ENCODE results near the gene SNCB. TPM values are rescaled to one million over a fixed set of nuclear protein-coding genes. Genes with fewer than 3 reads are reported as not detected.

Gene SNCB
- total RNA-seq, 2 donors from 2014 or later, result not detected

DNA sequence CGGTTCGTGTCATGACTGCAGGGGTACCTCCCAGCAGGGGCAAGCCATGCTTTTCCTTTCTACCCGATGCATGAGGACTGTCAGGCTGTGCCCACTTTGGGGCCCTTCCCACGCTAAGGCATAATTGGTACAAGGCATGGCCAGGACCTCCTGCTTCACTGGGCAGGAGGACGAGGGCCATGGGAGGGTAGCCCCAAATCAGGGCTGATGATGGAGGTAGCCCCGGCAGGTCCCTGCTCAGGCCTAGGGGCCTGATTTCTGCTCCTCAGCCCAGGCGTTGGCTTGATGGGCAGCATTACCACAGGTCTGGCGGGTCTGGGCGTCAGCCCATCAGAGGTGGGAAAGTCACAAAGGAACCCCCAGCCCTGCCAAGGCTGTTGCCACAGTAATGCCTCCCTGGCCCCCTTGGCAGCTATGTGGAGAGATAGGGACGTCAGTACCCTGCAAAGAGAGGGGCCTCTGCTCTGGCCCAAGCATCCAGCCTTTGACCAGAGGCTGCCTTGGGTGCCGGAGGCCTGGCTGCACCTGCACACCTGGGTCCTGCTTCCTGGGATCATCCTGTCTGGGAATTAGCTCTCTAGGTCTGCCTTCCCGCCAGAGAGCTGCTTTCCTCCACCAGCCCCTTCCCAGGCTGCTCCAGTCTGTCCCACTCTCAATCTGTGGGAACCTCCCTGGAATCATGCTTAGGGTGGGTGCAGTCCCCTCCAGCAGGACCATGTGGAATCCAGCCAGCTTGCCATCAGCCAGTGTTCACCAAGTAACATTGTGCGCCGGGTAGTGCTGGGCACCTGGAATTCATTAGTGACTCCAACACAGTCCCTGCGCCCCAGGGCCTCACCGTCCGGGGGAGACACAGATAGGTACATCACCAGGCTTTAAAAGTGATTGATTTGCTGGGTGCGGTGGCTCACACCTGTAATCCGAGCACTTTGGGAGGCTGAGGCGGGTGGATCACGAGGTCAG lies 32.3 kb upstream of the SNCB start:
- intact Hi-C loops (cut with DNase I), result loop anchor here in 1 of 2 donors (10.0 kb wide), 1 partner anchor 292 kb away; no protein-coding TSS in a partner anchor
- DNase-seq (ENCODE audit: low spot score), result peak; percentile 72

DNA sequence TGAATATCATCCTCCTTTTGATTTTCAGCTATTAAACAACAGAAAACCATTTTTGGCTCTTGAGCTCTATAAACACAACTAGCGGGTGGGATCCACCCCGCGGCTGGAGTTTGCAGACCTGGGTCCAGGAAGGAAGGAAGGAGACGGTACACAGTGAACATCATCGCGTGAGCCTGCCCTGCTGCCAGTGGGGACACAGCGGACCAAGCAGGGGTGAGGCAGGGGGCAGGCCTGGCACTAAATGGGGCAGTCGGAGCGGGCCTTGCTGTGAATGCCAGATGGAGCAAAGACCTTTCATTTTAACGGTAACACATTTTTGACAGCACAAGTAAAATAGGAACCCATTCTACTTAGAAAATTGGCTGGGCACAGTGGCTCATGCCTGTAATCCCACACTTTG lies 31.3 kb upstream of the SNCB start:
- DNase-seq (ENCODE audit: low spot score), result peak; percentile 72
- intact Hi-C loops (cut with DNase I), result loop anchor here in 1 of 2 donors (10.0 kb wide), 1 partner anchor 293 kb away; no protein-coding TSS in a partner anchor

DNA sequence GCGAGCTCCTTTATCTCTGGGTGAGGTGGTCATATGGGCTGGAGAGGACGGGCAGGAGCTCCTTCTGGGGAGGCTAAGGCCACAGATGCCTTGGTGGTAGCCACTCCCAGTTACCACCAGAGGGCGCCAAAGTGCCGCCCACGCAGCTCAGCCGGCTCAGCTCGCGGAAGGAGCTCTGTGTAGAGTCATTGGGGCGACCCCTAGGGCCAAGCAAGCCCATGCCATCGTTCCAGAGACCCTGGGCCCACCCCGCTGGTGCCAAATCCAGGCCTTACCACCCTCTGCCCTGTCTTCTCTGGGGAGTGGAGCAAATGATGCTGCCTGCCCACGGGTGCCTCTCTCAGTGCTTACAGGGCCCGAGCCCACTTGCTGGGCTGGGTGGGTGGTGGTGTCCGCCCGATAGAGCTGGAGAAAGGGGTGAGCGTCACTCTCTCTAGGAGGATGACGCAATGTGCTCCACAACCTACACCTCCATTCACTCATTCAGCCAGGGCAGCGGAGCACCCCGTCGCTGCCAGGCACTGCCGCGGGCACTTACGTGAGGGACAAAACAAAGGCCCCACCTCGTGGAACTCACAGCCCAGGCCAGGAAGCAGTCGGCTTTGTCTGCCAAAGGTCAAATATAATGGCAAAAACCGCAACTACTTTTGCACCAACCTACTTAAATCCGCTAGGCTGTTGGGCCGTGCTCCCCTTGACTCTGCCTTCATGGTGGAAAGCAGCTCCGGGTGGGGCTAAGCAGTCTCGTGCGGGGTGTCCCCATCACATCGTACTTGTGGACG lies 30.7 kb upstream of the SNCB start:
- peak; percentile 93 for DNase-seq (ENCODE audit: low spot score)

DNA sequence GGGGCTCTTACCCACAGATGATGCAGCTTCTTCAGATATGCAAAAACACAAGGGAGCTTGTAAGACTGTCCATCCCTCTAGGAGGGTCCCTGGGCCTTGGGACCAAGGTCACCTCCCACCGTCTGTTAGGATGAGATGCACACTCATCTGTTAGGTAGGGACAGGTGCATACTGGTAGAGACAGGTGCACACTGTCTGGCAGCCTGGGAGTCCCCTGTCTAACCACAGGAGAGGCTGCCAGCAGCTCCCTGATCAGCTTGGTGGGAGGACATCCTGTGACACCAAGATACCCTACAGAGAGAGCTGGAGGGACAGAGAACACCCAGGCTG lies 30.2 kb upstream of the SNCB start:
- intact Hi-C loops (cut with DNase I), result loop anchor here in 1 of 2 donors (10.0 kb wide), 1 partner anchor 294 kb away; no protein-coding TSS in a partner anchor
- DNase-seq (ENCODE audit: low spot score), result no peak

More for the DNA sequence above, 30.7 kb upstream of the SNCB start:
- intact Hi-C loops (cut with DNase I), result loop anchor here in 1 of 2 donors (10.0 kb wide), 1 partner anchor 294 kb away; no protein-coding TSS in a partner anchor

DNA sequence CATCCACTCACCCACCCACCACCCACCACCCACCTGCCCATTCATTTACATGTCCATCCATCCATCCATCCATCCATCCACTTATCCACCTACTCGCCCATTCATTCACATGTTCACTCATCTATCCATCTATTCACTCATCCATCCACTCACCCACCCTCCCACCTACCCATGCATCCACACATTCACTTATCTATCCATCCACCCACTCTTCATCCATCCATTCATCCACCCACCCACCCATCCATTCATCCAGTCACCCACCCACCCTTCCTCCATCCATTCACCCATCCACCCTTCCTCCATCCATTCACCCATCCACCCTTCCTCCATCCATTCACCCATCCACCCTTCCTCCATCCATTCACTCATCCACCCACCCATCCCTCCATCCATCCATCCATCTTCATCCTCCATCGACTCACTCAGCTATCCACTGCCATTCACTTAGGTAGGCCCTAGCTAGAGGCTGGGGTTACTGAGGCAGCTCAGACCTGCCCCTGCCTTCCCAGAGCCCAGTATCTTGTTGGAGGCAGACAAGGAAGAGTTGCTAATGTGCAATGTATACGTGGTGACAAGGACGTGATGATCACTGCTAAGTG lies 29.6 kb upstream of the SNCB start:
- no peak for DNase-seq (ENCODE audit: low spot score)

DNA sequence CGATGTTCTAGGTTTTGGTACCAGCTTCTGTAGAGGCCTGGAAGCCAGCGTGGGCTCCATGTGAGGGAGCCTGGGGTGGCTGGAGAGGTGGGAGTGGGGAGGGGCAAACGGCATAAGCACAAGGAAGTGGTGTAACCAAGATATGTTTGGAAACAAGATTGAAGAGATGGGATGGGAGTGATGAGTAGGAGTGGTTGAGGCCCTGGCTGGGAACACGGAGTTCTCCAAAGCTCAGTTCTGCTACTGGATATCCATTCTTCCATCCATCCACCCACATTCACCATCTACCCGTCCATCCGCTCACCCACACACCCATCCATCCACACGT lies 29.1 kb upstream of the SNCB start:
- DNase-seq (ENCODE audit: low spot score), result no peak
- intact Hi-C loops (cut with DNase I), result no loop called here

More for the DNA sequence above, 29.6 kb upstream of the SNCB start:
- intact Hi-C loops (cut with DNase I), result loop anchor here in 1 of 2 donors (10.0 kb wide), 1 partner anchor 295 kb away; no protein-coding TSS in a partner anchor

DNA sequence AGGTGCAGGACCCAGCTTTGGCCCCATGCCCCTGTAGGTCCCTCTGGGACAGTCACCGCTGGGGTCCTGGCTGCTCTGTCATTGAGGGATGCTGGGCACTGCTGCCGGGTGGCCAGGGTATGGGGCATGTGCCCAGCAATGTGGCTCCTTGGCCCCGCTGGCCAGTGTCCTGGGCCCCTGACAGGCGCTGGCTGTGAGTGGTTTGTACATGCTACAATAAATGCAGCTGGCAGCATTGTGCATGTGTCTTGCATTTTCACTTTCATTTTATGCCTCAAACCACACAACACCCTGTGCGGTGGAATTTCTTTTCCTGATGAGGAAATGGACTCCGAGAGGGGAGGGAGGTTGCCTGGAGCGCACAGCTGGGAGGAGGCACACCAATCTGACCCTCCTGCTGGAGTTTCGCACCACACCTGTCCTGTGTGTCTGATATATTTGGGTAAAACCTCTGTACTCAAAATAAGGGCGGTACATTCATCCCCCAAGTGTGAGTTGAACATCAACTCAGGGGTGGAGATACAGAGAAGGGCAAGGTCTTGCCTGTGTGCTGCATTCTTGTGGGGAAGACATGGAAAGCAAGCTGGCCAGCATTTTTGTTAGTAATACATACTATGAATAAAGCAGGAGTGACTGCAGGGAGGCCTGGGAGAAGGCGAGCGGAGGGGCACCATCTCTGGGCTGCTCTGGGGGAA lies 28.6 kb upstream of the SNCB start:
- no peak for DNase-seq (ENCODE audit: low spot score)
- intact Hi-C loops (cut with DNase I), result no loop called here

DNA sequence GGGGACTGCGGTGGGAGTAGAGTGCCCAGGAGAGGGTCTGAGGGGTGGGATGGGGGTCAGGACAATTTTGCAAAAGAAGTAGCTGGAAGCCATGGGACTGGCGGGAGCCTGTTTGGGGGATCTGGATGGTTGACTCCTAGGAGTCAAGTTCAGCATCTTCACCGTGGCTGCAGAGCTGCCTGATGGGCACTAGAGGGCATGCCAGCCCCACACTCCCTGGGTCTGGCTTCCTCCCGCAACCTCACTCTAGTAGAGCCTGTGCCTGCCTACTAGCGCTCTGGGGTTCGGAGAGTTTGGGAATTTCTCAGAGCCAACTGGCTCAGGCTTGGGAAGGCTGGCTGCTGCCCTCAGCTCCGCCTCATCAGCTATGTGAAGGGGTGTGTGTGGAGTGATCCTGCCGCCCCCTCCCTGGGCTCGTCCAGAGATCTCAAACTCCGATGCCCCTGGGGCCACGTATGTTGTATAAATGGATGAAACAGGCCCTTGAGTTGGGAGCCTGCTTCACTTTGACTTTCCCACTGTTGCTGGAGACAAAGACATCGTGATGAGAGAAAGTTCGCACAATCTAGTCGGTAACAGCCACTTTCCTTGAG lies 27.8 kb upstream of the SNCB start:
- DNase-seq (ENCODE audit: low spot score), result peak; percentile 93
- intact Hi-C loops (cut with DNase I), result no loop called here

DNA sequence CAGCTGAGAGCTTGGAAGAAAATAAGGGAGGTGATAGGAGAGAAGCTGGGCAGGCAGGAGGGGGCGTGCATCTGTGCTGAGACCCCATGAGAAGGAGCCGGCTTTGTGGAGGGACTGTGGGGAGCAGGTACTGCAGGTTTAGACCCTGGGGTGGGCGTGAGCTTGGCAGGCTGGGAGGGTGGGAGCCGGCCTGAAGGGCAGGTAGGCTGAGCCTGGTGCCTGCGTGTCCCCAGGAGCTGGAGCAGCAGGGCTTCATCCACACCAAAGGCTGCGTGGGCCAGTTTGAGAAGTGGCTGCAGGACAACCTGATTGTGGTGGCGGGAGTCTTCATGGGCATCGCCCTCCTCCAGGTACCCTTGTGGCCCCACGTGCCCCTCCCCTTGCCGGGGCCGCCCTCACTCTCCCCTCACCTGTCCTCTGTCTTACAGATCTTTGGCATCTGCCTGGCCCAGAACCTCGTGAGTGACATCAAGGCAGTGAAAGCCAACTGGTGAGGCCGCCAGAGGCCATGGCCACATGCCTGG lies 26.2 kb upstream of the SNCB start:
- intact Hi-C loops (cut with DNase I), result no loop called here
- no peak for DNase-seq (ENCODE audit: low spot score)

DNA sequence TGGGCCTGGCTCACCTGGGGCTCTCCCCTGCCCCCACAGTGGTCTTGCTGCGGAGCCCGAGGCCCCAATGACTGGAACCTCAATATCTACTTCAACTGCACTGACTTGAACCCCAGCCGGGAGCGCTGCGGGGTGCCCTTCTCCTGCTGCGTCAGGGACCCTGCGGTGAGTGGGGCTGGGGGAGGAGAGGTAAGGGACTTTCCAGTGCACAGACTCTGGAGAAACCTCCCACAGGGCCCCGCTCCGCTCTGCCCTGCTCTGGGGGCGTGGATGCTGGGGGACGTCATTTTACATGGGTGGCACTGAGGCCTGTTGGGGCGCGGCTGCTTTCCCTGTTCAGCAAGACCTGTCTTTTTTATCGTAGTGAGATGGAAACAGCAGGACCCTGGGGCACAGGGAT lies 24.5 kb upstream of the SNCB start:
- intact Hi-C loops (cut with DNase I), result no loop called here
- DNase-seq (ENCODE audit: low spot score), result no peak

DNA sequence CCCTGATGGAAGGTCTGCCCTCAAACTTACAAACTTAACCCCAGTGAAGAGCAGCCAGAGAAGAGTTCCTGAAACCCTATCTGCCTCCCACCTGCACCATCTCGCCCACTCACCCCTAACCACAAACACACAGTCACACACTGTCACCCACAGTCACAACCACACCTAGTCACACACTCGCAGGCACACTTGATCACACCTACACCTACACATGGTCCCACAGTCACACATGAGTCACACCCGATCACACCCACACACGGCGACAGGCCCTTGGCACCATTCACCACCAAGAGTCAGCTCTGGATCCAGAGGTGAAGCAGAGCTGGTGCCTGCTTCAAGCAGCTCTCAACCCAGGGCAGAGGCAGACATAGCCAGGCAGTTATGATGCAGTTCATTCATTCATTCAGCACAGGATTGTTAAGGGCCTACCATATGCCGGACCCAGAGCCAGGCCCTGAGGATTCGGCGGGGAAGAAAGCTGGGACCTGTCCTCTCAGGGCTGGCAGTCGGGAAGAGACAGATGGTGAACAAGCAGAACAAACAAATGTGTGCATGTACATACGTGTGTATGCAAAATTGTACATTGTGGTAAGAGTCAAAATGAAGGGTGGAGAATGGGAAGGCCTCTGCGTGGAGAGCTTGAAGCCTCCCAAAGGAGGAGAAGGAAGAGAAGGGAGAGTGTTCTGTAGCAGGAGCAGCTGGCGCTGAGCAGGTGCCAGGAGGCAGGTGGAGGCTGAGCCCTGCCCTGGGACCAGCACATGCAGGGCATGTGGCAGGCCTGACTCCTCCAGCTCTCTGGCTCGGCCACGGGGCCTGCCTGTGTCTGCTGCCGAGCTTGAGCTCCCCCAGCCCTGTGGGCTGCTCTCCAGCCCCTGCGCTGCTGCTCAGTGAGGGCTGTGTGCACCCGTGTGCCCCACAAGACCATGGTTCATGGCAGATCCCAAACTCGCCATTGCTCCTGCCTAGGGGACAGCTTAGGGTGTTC lies 23.4 kb upstream of the SNCB start:
- DNase-seq (ENCODE audit: low spot score), result no peak
- intact Hi-C loops (cut with DNase I), result no loop called here

DNA sequence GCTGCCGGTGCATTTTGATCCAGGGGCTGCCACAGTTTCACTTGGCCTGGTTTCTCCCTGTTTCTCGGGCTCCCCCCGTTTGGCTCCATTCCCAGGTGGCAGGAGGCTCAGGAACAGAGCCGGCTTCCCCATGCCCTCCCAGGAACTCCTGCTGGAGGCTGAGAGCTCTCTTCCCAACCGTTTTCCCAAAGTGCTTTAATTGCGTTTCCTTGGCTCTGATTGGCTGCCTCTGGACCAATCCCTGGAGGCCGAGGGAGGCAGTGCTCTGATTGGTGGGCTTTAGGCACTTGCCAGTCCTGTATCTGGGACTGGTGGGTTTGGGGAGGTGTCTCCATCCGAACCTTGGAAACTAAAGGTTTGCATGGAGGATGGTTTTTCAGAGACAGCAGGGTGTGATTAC lies 21.8 kb upstream of the SNCB start:
- no peak for DNase-seq (ENCODE audit: low spot score)
- intact Hi-C loops (cut with DNase I), result no loop called here

DNA sequence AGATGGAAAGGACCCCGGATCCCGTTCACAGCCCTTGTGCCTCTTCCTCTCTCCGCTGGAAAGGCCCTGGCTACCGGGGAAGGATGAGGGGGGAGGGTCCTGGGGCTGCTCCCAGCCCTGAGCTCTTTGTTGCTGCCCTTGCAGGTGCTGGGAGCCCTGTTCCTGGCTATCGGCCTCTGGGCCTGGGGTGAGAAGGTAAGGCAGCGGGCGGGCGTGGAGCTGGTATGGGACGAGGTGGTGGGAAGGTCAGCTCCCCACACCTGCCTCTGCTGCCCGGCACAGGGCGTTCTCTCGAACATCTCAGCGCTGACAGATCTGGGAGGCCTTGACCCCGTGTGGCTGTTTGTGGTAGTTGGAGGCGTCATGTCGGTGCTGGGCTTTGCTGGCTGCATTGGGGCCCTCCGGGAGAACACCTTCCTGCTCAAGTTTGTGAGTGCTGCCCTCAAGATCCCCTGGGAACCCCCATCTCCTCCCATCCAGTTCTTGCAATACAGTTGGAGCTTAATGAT lies 21.2 kb upstream of the SNCB start:
- intact Hi-C loops (cut with DNase I), result no loop called here
- DNase-seq (ENCODE audit: low spot score), result no peak

DNA sequence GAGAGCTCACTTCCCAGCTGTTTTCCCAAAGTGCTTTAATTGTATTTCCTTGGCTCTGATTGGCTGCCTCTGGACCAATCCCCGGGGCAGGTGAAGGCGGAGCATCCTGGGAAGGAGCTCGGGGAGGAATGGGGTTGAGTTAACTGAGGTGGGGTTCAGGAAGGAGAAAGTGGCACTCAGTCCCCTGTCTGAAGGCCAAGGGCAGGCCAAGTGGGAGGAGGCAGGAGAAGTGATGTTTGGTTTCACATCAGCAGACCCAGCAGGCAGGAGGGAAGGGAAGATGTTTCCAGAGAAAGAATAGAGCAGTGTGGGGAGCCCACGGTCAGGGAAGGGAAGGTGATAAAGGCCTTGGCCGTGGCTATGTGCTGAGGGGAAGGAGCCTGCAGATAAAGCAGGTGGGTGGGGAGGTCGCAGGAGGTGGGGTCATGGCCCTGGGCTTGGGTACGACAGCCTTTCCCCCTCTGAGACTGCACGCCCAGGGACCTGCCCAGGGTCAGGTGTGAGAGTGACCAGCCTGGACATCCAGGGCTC lies 20.1 kb upstream of the SNCB start:
- DNase-seq (ENCODE audit: low spot score), result no peak
- intact Hi-C loops (cut with DNase I), result no loop called here

DNA sequence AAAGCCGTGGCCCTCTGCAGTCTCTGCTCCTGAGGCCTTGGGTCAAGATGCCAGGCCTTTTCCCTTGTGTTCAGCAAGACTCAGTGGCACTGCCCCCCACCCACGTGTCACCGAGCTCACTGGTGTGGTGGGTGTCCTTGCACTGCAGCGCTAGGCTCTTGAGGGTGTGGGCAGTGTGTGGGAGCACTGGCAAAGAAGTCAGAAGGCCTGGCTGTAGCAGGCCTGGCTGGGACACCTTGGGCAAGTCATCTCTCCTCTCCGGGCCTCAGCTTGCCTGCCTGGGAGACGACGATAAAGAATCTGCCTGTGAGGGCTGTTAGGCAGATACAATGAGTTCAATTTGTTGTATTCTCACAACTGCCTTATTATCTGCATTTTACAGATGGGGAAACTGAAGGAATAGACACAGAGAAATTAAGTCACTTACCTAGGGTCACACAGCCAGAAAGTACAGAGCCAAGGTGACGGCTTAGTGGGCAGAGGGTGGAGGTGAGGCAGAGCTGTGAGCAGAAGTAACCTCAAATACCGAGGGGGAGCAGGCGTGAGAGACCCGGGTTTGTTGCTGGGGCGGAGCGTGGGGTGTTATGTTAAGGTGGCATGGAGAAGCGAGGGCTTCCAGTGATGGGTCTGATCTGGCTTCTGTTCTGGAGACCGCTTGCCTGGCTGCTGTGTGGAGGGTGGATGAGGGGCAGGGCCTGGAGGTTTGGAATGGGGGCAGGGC lies 18.3 kb upstream of the SNCB start:
- intact Hi-C loops (cut with DNase I), result no loop called here
- DNase-seq (ENCODE audit: low spot score), result no peak

DNA sequence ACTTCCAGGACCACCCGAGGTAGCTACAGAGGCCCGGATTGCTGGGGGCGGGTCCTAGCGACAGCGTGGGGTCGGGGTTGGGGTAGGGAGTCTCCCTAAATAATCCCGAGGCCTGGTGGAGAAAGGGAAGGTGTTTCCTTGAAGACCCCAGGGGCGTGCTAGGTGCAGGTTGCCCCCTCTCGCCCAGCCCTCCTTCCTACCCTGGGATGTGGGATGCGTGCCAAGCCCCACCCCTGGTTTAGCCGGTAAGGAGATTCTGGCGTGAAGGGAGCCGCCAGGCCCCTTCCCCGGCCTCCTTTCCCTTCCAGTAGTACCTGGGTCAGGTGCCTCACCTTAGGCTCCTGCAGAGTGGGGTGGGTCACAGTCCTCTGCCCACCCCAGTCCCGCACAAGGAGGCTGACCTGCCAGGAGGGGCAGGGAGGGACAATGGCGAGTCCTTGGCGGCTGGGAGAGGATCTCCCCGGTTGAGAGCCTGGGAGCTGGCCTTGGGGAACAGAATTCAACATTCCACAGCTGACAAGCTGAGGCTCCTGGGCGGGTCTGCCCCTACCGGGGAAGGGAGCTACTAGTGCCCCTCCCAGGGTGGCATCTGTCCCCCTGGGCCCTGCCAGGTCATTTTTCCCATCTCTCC lies 17.6 kb upstream of the SNCB start:
- DNase-seq (ENCODE audit: low spot score), result no peak
- intact Hi-C loops (cut with DNase I), result no loop called here

Measured in posterior vena cava (tissue), 2 donors.